ENCODE results near the gene NKAIN2. TPM values are rescaled to one million over a fixed set of nuclear protein-coding genes. Genes with fewer than 3 reads are reported as not detected.

The NKAIN2 gene
- total RNA-seq = not detected

DNA sequence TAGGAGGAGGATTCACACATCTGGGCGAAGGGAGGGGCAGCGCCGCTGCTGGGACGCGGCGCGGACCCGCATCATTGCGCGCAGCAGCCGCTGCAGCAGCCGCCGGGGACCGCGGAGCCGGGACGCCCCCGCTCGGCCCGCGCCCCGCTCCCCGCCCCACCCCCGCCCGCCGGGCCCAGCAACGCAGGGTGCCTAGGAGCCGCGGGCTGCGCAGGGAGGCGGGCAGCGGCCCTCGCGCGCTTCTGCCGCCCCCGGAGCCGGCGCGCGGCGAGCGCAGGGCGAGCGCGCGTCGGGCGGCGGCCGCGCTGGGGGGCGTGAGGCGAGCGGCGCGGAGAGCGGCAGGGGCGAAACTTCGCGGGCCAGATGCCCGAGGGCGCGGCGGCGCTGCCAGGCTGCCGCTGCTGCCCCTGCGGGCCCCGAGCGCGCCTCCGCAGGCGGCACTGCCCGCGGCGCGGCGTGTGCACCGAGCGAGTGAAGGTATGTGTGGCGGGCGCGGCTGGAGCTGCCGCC lies at the start of gene NKAIN2:
Gene NKAIN2, plus strand, starts transcription at position 362 of the 510 bp plus-strand sequence.
- Mint-ChIP-seq H3K9me3 (no peaks in the 10 kb centered on the region), H3K27me3 (peaks cover 33% of the 10 kb centered on the region), H3K36me3 (ENCODE audit: low read depth) (no peaks in the 10 kb centered on the region), H3K4me1 (no peaks in the 10 kb centered on the region), H3K4me3 (peak within 1 kb of the TSS; percentile 69), H3K27ac (no peak within 1 kb of the TSS)
- no peak for ATAC-seq (replicated peaks)

DNA sequence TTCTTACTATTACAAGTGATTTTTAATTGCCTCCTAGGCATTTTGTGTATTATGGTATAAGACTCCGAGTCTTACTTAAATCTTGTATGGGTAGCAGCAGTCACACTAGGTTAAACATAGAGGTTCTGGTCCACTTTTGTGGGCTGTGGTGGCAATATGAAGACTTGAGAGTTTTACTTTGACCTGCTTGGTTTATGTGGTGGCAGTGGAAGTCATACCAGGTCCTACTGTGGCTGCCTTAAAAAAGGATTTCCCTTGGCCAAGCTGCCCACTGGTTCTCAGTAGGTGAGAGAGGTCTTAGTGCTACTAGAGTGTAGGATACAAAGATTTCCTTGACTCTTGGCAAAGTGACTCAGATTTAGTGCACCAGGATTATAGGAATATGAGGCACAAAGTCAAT lies 44.2 kb upstream of the NKAIN2 start:
- no peak for ATAC-seq (replicated peaks)
- Mint-ChIP-seq H3K27ac (no peak overlapping the region), H3K4me3 (no peak overlapping the region), H3K36me3 (ENCODE audit: low read depth) (no peaks in the 10 kb centered on the region), H3K9me3 (peaks cover 3% of the 10 kb centered on the region), H3K27me3 (no peaks in the 10 kb centered on the region), H3K4me1 (no peaks in the 10 kb centered on the region)

DNA sequence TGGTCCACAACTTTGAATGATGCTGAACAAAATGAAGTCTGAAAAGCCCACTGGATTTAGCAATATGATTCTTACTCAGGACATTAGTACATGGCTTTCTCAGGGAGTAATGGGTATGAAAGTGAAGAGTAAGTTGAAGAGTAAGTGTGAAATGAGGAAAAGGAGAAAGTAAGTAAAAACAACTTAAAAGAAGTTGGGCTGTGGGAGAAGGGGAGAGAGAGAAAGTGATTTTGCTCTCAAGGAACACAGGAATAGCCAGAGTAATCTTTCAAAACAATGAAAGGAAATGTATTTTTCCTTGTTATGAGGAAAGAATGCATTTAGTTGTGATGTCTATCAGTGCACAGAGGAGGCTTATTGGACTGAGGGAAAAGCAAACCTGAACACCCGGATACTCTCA lies 39.8 kb upstream of the NKAIN2 start:
- H3K36me3 Mint-ChIP-seq (ENCODE audit: low read depth) = no peaks in the 10 kb centered on the region
- H3K4me1 Mint-ChIP-seq = no peaks in the 10 kb centered on the region
- H3K27me3 Mint-ChIP-seq = no peaks in the 10 kb centered on the region
- no peak overlapping the region for H3K4me3 Mint-ChIP-seq
- H3K9me3 Mint-ChIP-seq = peaks cover 3% of the 10 kb centered on the region
- no peak for ATAC-seq (replicated peaks)
- no peak overlapping the region for H3K27ac Mint-ChIP-seq

DNA sequence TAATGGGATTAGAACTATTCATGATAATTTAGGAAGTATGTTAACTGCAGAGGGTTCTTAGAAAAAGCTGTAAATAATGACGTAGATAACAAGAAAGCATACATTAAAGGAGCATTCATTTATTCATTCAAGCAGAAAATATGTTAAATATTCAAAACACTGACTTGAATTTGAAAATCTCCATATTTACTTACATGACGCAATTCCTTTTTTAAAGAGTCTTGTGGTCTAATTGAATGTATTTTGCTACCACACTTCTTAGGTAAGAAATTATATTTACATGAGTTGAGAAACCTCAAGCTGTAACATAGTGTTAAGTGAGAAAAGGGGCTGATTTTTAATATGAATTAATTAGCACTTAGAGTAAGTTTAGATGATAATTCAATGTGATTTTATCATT lies 38.9 kb upstream of the NKAIN2 start:
- H3K27ac Mint-ChIP-seq = no peak overlapping the region
- ATAC-seq (replicated peaks) = no peak
- H3K9me3 Mint-ChIP-seq = peaks cover 2% of the 10 kb centered on the region
- no peaks in the 10 kb centered on the region for H3K27me3 Mint-ChIP-seq
- no peaks in the 10 kb centered on the region for H3K36me3 Mint-ChIP-seq (ENCODE audit: low read depth)
- no peaks in the 10 kb centered on the region for H3K4me1 Mint-ChIP-seq
- no peak overlapping the region for H3K4me3 Mint-ChIP-seq

DNA sequence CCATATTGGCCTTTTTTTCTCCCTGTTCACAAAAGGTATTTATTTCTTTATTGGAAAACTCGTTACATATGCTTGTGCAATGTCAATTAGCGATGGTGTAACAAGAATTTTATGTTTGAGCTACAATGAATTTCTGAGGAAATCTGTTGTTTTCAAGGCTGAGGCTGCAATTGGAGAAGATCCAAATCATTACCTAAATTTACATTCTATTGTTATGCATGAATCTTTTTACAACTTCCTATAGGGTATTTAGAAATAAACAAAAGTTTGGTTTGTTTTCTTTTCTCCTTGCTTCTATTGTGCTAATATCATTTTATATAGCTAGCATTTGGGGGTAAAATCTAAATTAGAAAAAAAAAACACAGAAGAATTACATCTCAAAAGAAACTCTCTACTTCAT lies 34.7 kb upstream of the NKAIN2 start:
- no peaks in the 10 kb centered on the region for H3K36me3 Mint-ChIP-seq (ENCODE audit: low read depth)
- H3K27ac Mint-ChIP-seq = no peak overlapping the region
- H3K4me3 Mint-ChIP-seq = no peak overlapping the region
- H3K4me1 Mint-ChIP-seq = no peaks in the 10 kb centered on the region
- no peaks in the 10 kb centered on the region for H3K27me3 Mint-ChIP-seq
- ATAC-seq (replicated peaks) = no peak
- no peaks in the 10 kb centered on the region for H3K9me3 Mint-ChIP-seq

DNA sequence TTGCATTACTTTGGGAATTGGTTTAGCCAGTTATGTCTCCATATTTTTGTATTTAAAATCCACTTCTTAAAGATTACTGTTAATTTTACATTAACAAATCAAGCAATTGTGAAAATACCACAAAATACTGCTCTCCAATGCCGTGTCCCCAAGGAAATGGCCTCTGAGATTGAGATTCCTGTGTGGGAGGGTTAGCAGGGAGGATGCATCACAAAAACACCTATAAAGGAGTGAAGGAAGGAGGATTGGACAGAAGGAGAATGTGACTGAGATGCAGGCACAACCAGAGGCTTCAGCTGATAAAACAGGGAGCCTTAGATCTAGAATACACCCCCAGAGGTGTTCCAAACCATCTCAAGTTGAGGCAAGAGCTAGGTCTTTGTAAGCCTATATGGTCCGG lies 34.2 kb upstream of the NKAIN2 start:
- H3K27ac Mint-ChIP-seq = no peak overlapping the region
- no peak for ATAC-seq (replicated peaks)

DNA sequence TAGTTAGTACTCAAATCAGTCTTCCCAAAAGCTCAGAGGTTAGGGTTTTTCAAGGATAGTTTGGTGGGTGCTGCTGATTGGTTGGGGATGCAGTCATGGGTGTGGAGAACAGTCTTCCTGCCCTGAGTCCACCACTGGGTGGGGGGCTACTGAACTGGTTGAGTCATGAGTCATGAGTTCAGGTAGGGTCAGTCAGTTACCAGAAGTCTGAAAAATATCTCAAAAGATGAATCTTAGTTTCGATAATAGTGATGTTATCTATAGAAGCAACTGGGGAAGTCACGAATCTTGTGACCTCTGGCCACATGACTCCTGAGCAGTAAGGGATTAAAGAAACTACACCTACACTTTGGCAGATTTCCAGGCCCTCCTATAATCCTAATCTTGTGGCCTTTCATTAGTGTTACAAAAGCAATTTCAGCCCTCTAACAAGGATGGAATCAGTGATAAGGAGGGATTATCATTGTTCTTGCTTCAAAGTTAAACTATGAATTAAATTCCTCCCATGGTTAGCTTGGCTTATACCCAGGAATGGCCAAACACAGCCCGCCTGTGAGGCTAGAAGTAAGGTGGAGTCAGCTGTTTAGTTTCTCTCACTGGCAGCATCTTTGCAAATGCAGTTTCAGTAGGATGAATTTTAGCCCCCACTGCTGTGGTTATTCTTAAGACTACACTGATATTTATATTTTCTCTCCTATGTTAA lies 33.3 kb upstream of the NKAIN2 start:
- H3K4me3 Mint-ChIP-seq = no peak overlapping the region
- H3K27ac Mint-ChIP-seq = no peak overlapping the region
- H3K36me3 Mint-ChIP-seq (ENCODE audit: low read depth) = no peaks in the 10 kb centered on the region
- no peaks in the 10 kb centered on the region for H3K27me3 Mint-ChIP-seq
- no peaks in the 10 kb centered on the region for H3K4me1 Mint-ChIP-seq
- ATAC-seq (replicated peaks) = no peak
- H3K9me3 Mint-ChIP-seq = no peaks in the 10 kb centered on the region

More for the DNA sequence above, 34.2 kb upstream of the NKAIN2 start:
- H3K27me3 Mint-ChIP-seq = no peaks in the 10 kb centered on the region
- no peaks in the 10 kb centered on the region for H3K36me3 Mint-ChIP-seq (ENCODE audit: low read depth)
- no peaks in the 10 kb centered on the region for H3K9me3 Mint-ChIP-seq
- no peaks in the 10 kb centered on the region for H3K4me1 Mint-ChIP-seq
- H3K4me3 Mint-ChIP-seq = no peak overlapping the region

DNA sequence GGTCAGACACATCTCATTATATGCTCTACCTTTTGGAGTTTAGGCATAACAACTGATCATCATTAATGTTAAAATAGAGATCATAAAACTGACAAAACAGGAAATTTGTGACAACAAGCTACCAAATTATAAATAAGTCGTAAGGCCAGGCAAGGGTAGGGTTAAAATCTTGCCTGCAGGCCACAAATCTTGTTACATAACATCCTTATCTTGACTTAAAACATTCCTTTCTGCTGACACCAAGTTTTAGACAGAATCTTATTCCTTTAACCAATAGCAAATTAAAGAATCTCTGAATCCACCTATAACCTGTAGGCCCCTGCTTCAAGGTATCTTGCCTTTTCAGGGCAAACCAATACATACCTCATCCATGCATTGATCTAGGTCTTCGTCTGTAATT lies 32.5 kb upstream of the NKAIN2 start:
- Mint-ChIP-seq H3K4me1 (no peaks in the 10 kb centered on the region), H3K4me3 (no peak overlapping the region), H3K36me3 (ENCODE audit: low read depth) (no peaks in the 10 kb centered on the region), H3K9me3 (no peaks in the 10 kb centered on the region), H3K27me3 (no peaks in the 10 kb centered on the region), H3K27ac (no peak overlapping the region)
- no peak for ATAC-seq (replicated peaks)

DNA sequence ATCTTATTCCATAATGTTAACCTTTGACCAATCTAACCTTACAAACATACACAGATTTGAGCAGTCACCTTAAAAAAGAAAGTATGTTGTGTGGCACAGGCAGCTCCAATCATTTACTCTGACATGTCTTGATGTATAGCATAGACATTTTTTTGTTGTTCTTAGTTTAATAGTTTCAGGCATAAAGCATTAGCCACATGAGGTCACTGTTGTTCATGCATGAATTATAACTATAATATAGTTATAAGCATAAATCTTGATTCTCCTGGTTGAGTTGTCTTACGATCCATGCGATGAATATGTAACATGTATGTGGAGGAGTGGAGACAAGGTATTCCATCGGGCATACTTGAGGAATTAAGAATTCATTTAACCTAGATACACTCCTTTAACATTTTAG lies 26.1 kb upstream of the NKAIN2 start:
- no peaks in the 10 kb centered on the region for H3K9me3 Mint-ChIP-seq
- H3K4me3 Mint-ChIP-seq = no peak overlapping the region
- no peak overlapping the region for H3K27ac Mint-ChIP-seq
- ATAC-seq (replicated peaks) = no peak
- no peaks in the 10 kb centered on the region for H3K36me3 Mint-ChIP-seq (ENCODE audit: low read depth)
- no peaks in the 10 kb centered on the region for H3K27me3 Mint-ChIP-seq
- no peaks in the 10 kb centered on the region for H3K4me1 Mint-ChIP-seq

DNA sequence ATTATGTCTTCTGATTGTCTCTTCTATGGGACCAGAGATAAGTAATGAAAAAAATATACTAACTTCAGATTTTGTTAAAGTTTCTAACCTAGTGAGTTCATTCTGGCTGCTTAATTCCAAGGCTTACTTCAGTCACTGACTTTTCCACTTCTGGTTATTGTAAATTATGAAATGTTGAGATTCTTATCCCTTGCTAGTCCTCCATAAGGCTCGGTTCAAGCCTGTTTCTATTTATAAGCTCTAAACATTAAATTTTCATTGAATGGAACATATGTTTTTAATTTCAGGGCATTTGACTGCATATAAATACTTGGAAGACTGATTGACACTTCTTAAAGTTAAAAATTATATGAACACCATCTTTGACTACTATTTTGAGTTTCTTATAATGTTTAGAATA lies 23.6 kb upstream of the NKAIN2 start:
- Mint-ChIP-seq H3K27me3 (no peaks in the 10 kb centered on the region), H3K27ac (no peak overlapping the region), H3K4me3 (no peak overlapping the region), H3K9me3 (no peaks in the 10 kb centered on the region), H3K4me1 (no peaks in the 10 kb centered on the region), H3K36me3 (ENCODE audit: low read depth) (no peaks in the 10 kb centered on the region)
- ATAC-seq (replicated peaks) = no peak

DNA sequence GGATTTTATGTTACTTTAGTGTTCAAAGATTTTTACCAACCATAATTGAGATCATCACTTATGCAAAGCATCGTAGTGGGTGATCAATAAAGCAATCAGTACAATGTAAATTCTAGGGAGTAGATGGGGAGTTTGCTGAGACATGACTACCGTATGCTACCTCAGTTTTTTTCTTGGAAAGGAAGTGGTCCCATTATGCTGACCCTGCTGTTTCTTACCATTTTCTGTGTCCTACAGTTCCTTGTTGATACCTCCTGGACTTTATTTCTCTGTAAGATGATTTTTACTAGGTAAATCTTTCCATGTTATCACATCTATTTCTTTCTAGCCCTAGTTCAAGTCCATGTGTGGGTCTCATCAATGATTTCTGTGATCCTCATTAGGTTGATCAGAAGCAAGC lies 19.3 kb upstream of the NKAIN2 start:
- ATAC-seq (replicated peaks) = no peak
- no peaks in the 10 kb centered on the region for H3K27me3 Mint-ChIP-seq
- H3K36me3 Mint-ChIP-seq (ENCODE audit: low read depth) = no peaks in the 10 kb centered on the region
- no peaks in the 10 kb centered on the region for H3K4me1 Mint-ChIP-seq
- no peak overlapping the region for H3K4me3 Mint-ChIP-seq
- H3K9me3 Mint-ChIP-seq = peaks cover 3% of the 10 kb centered on the region
- H3K27ac Mint-ChIP-seq = no peak overlapping the region

DNA sequence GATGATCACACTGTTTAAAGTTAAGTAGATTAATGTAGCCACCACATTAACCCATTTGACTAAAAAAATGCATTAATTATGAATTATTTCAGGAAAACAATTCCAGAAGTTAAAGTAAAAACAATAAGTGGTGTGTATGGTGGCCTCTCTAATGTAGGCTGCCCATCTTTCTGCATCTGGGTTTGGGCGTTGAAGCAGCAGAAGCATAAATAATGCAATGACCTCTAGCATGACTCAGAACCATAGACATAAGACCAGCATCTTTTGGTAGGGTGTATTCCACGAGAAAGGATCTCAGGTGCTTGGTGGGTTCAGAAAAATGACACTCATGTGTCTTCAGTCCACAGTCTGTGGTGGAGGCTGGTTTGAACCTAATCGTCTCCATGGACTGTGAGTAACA lies 18.6 kb upstream of the NKAIN2 start:
- no peak for ATAC-seq (replicated peaks)
- peaks cover 6% of the 10 kb centered on the region for H3K9me3 Mint-ChIP-seq

DNA sequence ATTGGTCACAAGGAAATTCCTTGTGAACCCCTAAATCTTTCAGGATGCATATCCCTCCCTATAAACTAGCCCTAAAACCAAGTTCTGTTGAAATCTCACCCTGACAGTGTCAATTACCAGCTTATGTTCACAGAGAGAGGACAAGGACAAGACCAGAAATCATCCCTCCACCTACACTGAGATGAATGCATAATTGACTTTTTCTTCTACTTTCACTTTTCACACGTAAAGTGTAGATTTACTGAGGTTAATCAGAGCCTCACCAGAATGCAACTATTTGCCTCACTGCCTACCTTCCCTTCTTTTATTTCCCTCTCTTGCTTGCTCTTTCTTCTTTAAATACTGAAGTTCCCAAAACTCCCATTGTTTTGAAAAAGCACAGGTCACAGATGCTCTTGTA lies 15.3 kb upstream of the NKAIN2 start:
- Mint-ChIP-seq H3K27ac (no peak overlapping the region), H3K27me3 (peaks cover 5% of the 10 kb centered on the region), H3K4me1 (no peaks in the 10 kb centered on the region), H3K9me3 (peaks cover 6% of the 10 kb centered on the region), H3K36me3 (ENCODE audit: low read depth) (no peaks in the 10 kb centered on the region), H3K4me3 (no peak overlapping the region)
- ATAC-seq (replicated peaks) = no peak

More for the DNA sequence above, 18.6 kb upstream of the NKAIN2 start:
- Mint-ChIP-seq H3K4me3 (no peak overlapping the region), H3K36me3 (ENCODE audit: low read depth) (no peaks in the 10 kb centered on the region), H3K4me1 (no peaks in the 10 kb centered on the region), H3K27me3 (peaks cover 5% of the 10 kb centered on the region), H3K27ac (no peak overlapping the region)

DNA sequence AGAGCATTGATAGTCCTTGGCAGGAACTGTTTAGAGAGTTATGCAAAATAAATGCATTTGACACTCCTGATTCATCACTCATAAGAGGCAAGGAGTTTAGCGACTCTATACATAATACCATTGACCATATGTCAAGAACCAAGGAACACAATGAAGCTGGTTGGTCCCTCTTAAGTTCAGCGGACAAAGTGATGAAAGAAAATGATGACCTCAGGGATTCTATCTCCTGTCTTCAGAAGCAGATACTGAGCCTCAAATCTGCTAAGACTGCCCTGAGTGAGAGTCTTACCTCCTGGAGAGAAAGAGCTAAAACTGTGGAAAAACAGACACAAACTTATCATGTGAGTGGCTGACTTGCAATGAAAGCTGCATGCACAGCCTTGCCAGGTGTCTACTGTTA lies 9.5 kb upstream of the NKAIN2 start:
- Mint-ChIP-seq H3K9me3 (peaks cover 7% of the 10 kb centered on the region), H3K36me3 (ENCODE audit: low read depth) (no peaks in the 10 kb centered on the region), H3K27ac (no peak overlapping the region), H3K4me1 (no peaks in the 10 kb centered on the region), H3K27me3 (peaks cover 17% of the 10 kb centered on the region), H3K4me3 (no peak overlapping the region)
- no peak for ATAC-seq (replicated peaks)

DNA sequence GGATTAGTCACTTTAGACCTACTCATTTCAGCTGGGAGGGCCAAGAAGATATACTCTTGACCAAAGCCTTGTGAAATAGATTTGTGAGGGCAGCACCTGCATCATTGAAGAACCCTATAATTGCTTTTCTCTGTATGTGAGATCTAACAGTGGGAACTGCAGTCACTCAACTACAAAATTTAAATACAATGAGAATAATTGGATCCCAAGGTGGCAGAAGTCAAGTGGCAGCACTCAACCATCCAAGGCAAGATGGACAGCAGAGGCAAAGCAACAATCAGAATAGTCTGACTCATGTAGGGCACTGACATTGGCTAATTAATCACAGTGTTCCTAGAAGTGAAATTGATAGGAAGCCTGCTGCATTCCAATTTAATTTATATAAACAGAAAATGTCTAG lies 8.9 kb upstream of the NKAIN2 start:
- ATAC-seq (replicated peaks) = no peak
- H3K36me3 Mint-ChIP-seq (ENCODE audit: low read depth) = no peaks in the 10 kb centered on the region
- no peak overlapping the region for H3K4me3 Mint-ChIP-seq
- H3K4me1 Mint-ChIP-seq = no peaks in the 10 kb centered on the region
- no peak overlapping the region for H3K27ac Mint-ChIP-seq
- peaks cover 4% of the 10 kb centered on the region for H3K9me3 Mint-ChIP-seq
- H3K27me3 Mint-ChIP-seq = peaks cover 14% of the 10 kb centered on the region

DNA sequence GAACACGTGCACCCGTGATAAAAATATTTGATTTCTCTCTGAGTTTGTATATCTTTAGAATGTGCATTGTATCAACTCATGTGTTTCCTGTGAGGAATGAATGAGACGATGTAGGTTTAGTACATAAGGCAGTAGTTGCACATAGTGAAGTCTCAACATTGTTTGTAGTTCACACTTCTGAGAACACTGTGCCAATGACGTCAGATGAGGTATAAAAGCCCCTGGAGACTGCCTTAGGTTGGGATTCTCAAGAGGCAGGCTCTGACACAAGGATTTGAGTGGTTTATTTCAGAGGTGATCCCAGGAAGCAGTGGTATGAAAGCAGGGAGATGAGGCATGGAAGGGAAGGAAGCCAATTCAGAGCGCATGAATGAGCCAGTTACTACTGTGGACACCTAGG lies 2.6 kb upstream of the NKAIN2 start:
- H3K36me3 Mint-ChIP-seq (ENCODE audit: low read depth) = no peaks in the 10 kb centered on the region
- no peaks in the 10 kb centered on the region for H3K4me1 Mint-ChIP-seq
- peaks cover 40% of the 10 kb centered on the region for H3K27me3 Mint-ChIP-seq
- no peak overlapping the region for H3K27ac Mint-ChIP-seq
- no peak overlapping the region for H3K4me3 Mint-ChIP-seq
- peaks cover 4% of the 10 kb centered on the region for H3K9me3 Mint-ChIP-seq
- no peak for ATAC-seq (replicated peaks)

Measured in activated T-helper 17 cell treated with anti-CD3 and anti-CD28 coated beads, Interleukin-2, amount 50 U/mL, for 72 hours (primary cell).